ENCODE data around the gene EXOC6B.

The EXOC6B gene

GRCh38 chr2:72710418-72711152, 115.2 kb downstream of the EXOC6B start:
- DNase-seq (ENCODE audit: low read depth), result no peak
- no peak for TF ChIP-seq CTCF (conservative IDR thresholded peaks at IDR 0.05; ENCODE audit: low read length)
- H3K4me3 ChIP-seq (ENCODE audit: low read length), result no peak overlapping the region

- no peak for DNase-seq (ENCODE audit: low read depth)
- H3K4me3 ChIP-seq (ENCODE audit: low read length), result no peak overlapping the region
- no peak for TF ChIP-seq CTCF (conservative IDR thresholded peaks at IDR 0.05; ENCODE audit: low read length)
Measured at GRCh38 chr2:72708236-72708635, 117.6 kb downstream of the EXOC6B start.

GRCh38 chr2:72698300-72698699, 127.5 kb downstream of the EXOC6B start:
- DNase-seq (ENCODE audit: low read depth), result no peak
- H3K4me3 ChIP-seq (ENCODE audit: low read length), result no peak overlapping the region
- TF ChIP-seq CTCF (conservative IDR thresholded peaks at IDR 0.05; ENCODE audit: low read length), result no peak

GRCh38 chr2:72696559-72696958, 129.3 kb downstream of the EXOC6B start:
- DNase-seq (ENCODE audit: low read depth), result no peak
- no peak overlapping the region for H3K4me3 ChIP-seq (ENCODE audit: low read length)
- TF ChIP-seq CTCF (conservative IDR thresholded peaks at IDR 0.05; ENCODE audit: low read length), result no peak

GRCh38 chr2:72695676-72696075, 130.2 kb downstream of the EXOC6B start:
- no peak for TF ChIP-seq CTCF (conservative IDR thresholded peaks at IDR 0.05; ENCODE audit: low read length)
- no peak overlapping the region for H3K4me3 ChIP-seq (ENCODE audit: low read length)
- DNase-seq (ENCODE audit: low read depth), result no peak

GRCh38 chr2:72694715-72695496, 130.9 kb downstream of the EXOC6B start:
- TF ChIP-seq CTCF (conservative IDR thresholded peaks at IDR 0.05; ENCODE audit: low read length), result no peak
- no peak overlapping the region for H3K4me3 ChIP-seq (ENCODE audit: low read length)
- peak; percentile 81 for DNase-seq (ENCODE audit: low read depth)

Data from AG10803 (cell line).